Astrocyte (in vitro differentiated cells and primary cell): ENCODE results near the gene GRK5. TPM values are rescaled to one million over a fixed set of nuclear protein-coding genes. Genes with fewer than 3 reads are reported as not detected.
A peak's percentile ranks its signal among the peaks of the same experiment; 100 is the strongest.

Source experiments
- DNase-seq: peaks from one replicate; pipeline ENCODE4 v3.0.0-alpha.2; 2010; ENCODE audit warnings: low read depth
- FAIRE-seq: peaks from 2 replicates; lab custom pipeline; 2011; peaks lifted over from hg19 to GRCh38; lab: Jason Lieb, UNC
- H2AFZ ChIP-seq: 2 replicates; pipeline ENCODE4 v1.6.0; 2012; ENCODE audit warnings: low read depth, low read length, inconsistent platforms
- H3K27ac ChIP-seq: 2 replicates; pipeline ENCODE4 v1.5.1; 2011; ENCODE audit warnings: low read depth, low read length, inconsistent platforms
- H3K27me3 ChIP-seq: 2 replicates; pipeline ENCODE4 v1.6.0; 2011; ENCODE audit warnings: low read length, inconsistent platforms; ENCODE audit not compliant: insufficient read depth
- H3K36me3 ChIP-seq: 2 replicates; pipeline ENCODE4 v1.5.1; 2011; ENCODE audit warnings: low read length, inconsistent platforms; ENCODE audit not compliant: insufficient read depth
- H3K4me1 ChIP-seq: 2 replicates; pipeline ENCODE4 v1.5.1; 2011; ENCODE audit warnings: low read length, inconsistent platforms; ENCODE audit not compliant: insufficient read depth
- H3K4me2 ChIP-seq: 2 replicates; pipeline ENCODE4 v1.6.0; 2012; ENCODE audit warnings: low read length, inconsistent platforms
- H3K4me3 ChIP-seq: 2 replicates; pipeline ENCODE4 v1.5.1; 2011; ENCODE audit warnings: low read depth, mild to moderate bottlenecking, low read length, inconsistent platforms; ENCODE audit not compliant: insufficient read depth
- H3K79me2 ChIP-seq: 2 replicates; pipeline ENCODE4 v1.6.0; 2012; ENCODE audit warnings: mild to moderate bottlenecking, low read length, inconsistent platforms; ENCODE audit not compliant: insufficient read depth
- H3K9ac ChIP-seq: 2 replicates; pipeline ENCODE4 v1.6.0; 2012; ENCODE audit warnings: mild to moderate bottlenecking, low read length, inconsistent platforms
- H3K9me3 ChIP-seq: 2 replicates; pipeline ENCODE4 v1.5.1; 2012; ENCODE audit warnings: low read depth, mild to moderate bottlenecking, low read length, inconsistent platforms; ENCODE audit not compliant: insufficient read depth
- H4K20me1 ChIP-seq: 2 replicates; pipeline ENCODE4 v1.6.0; 2012; ENCODE audit warnings: low read length, inconsistent platforms; ENCODE audit not compliant: insufficient read depth
- H3K27ac Mint-ChIP-seq: one replicate; pipeline ENCODE4 v1.8.0; 2021; ENCODE audit warnings: mild to moderate bottlenecking, mixed read lengths; ENCODE audit not compliant: unreplicated experiment
- H3K27me3 Mint-ChIP-seq: one replicate; pipeline ENCODE4 v1.8.0; 2021; ENCODE audit warnings: low read depth, mixed read lengths; ENCODE audit not compliant: unreplicated experiment
- H3K36me3 Mint-ChIP-seq: one replicate; pipeline ENCODE4 v1.8.0; 2021; ENCODE audit warnings: low read depth, mixed read lengths; ENCODE audit not compliant: unreplicated experiment
- H3K4me1 Mint-ChIP-seq: one replicate; pipeline ENCODE4 v1.8.0; 2021; ENCODE audit warnings: low read depth, mixed read lengths; ENCODE audit not compliant: unreplicated experiment
- H3K4me3 Mint-ChIP-seq: one replicate; pipeline ENCODE4 v1.8.0; 2021; ENCODE audit warnings: mild to moderate bottlenecking, moderate library complexity, mixed read lengths; ENCODE audit not compliant: unreplicated experiment
- H3K9me3 Mint-ChIP-seq: one replicate; pipeline ENCODE4 v1.8.0; 2021; ENCODE audit warnings: mild to moderate bottlenecking, mixed read lengths; ENCODE audit not compliant: unreplicated experiment
- CTCF ChIP-seq: IDR thresholded peaks from 2 replicates; pipeline ENCODE4 v1.5.1; 2011; ENCODE audit warnings: low read depth, mild to moderate bottlenecking, inconsistent platforms, low read length, moderate library complexity; ENCODE audit not compliant: insufficient read depth
- EZH2 ChIP-seq: IDR thresholded peaks from 2 replicates; pipeline ENCODE4 v1.6.1; 2012; ENCODE audit warnings: mild to moderate bottlenecking, low read length, inconsistent platforms; ENCODE audit not compliant: insufficient read depth
- total RNA-seq: library from RNA; stranded (reverse); gene quantifications from 2 replicates; pipeline ENCODE4 v1.2.1, GENCODE V29; 2021

Gene GRK5
- total RNA-seq, 1 donor from 2014 or later: 8.5 TPM

- Mint-ChIP-seq H3K9me3 (no peaks in the 10 kb centered on the region), H3K4me1 (peaks cover 5% of the 10 kb centered on the region), H3K4me3 (no peak overlapping the region), H3K27ac (peak overlapping the region; percentile 34), H3K27me3 (peaks cover 8% of the 10 kb centered on the region), H3K36me3 (no peaks in the 10 kb centered on the region)
- H3K27ac ChIP-seq: no peak overlapping the region
- H4K20me1 ChIP-seq: no peaks in the 10 kb centered on the region
- no peaks in the 10 kb centered on the region for H3K36me3 ChIP-seq
- peaks cover 8% of the 10 kb centered on the region for H3K4me1 ChIP-seq
- no peak overlapping the region for H3K4me3 ChIP-seq
- H3K9me3 ChIP-seq: no peaks in the 10 kb centered on the region
- no peaks in the 10 kb centered on the region for H3K27me3 ChIP-seq
- H3K4me2 ChIP-seq: no peak overlapping the region
- no peak for TF ChIP-seq EZH2
- TF ChIP-seq CTCF: no peak
- H3K9ac ChIP-seq: no peak overlapping the region
- H3K79me2 ChIP-seq: no peaks in the 10 kb centered on the region
- no peak for FAIRE-seq
- DNase-seq: no peak
- no peak overlapping the region for H2AFZ ChIP-seq
These were observed 284.8 kb downstream of the GRK5 start for GRCh38 chr10:119491966-119492757.

- Mint-ChIP-seq H3K4me3 (no peak overlapping the region), H3K9me3 (no peaks in the 10 kb centered on the region), H3K4me1 (peaks cover 5% of the 10 kb centered on the region), H3K27me3 (peaks cover 2% of the 10 kb centered on the region), H3K36me3 (no peaks in the 10 kb centered on the region), H3K27ac (no peak overlapping the region)
- Histone ChIP-seq H3K36me3 (no peaks in the 10 kb centered on the region), H3K9me3 (no peaks in the 10 kb centered on the region), H3K4me3 (no peak overlapping the region), H3K27me3 (no peaks in the 10 kb centered on the region), H4K20me1 (no peaks in the 10 kb centered on the region), H3K9ac (no peak overlapping the region), H3K27ac (no peak overlapping the region), H3K79me2 (no peaks in the 10 kb centered on the region), H3K4me1 (peaks cover 8% of the 10 kb centered on the region), H2AFZ (no peak overlapping the region), H3K4me2 (no peak overlapping the region)
- no peak for DNase-seq
- FAIRE-seq: no peak
- TF ChIP-seq CTCF: no peak
- no peak for TF ChIP-seq EZH2
These were observed 285.8 kb downstream of the GRK5 start for GRCh38 chr10:119493155-119493554.
